Measurements from ENCODE around the gene SLC8B1.

Gene SLC8B1

GRCh38 chr12:113292091-113292490 lies 42.8 kb downstream of the SLC8B1 start:
- no peak for DNase-seq

GRCh38 chr12:113291586-113291985 lies 43.3 kb downstream of the SLC8B1 start:
- no peak for DNase-seq

GRCh38 chr12:113290506-113290905 lies 44.4 kb downstream of the SLC8B1 start:
- no peak for DNase-seq

- no peak for DNase-seq
Measured at GRCh38 chr12:113289361-113289760, 45.5 kb downstream of the SLC8B1 start.

- DNase-seq = no peak
Measured at GRCh38 chr12:113287899-113288282, 47.0 kb downstream of the SLC8B1 start.

- DNase-seq = no peak
Measured at GRCh38 chr12:113287146-113287898, 47.6 kb downstream of the SLC8B1 start.

- DNase-seq = no peak
Measured at GRCh38 chr12:113286712-113287111, 48.2 kb downstream of the SLC8B1 start.

GRCh38 chr12:113285679-113286610 lies 49.0 kb downstream of the SLC8B1 start:
- DNase-seq = no peak

- no peak for DNase-seq
Measured at GRCh38 chr12:113284751-113285150, 50.2 kb downstream of the SLC8B1 start.

- DNase-seq = no peak
Measured at GRCh38 chr12:113278633-113279032, 56.3 kb downstream of the SLC8B1 start.

GRCh38 chr12:113278141-113278540 lies 56.8 kb downstream of the SLC8B1 start:
- no peak for DNase-seq

- DNase-seq = no peak
Measured at GRCh38 chr12:113277511-113277910, 57.4 kb downstream of the SLC8B1 start.

GRCh38 chr12:113276946-113277500 lies 57.9 kb downstream of the SLC8B1 start:
- no peak for DNase-seq

- DNase-seq = no peak
Measured at GRCh38 chr12:113276306-113276705, 58.6 kb downstream of the SLC8B1 start.

GRCh38 chr12:113274848-113275247 lies 60.1 kb downstream of the SLC8B1 start:
- no peak for DNase-seq

- no peak for DNase-seq
Measured at GRCh38 chr12:113273053-113273725, 61.7 kb downstream of the SLC8B1 start.

GRCh38 chr12:113271853-113272561 lies 62.9 kb downstream of the SLC8B1 start:
- DNase-seq = peak; percentile 36 to 38

- no peak for DNase-seq
Measured at GRCh38 chr12:113271466-113271852, 63.5 kb downstream of the SLC8B1 start.

- no peak for DNase-seq
Measured at GRCh38 chr12:113270709-113271009, 64.2 kb downstream of the SLC8B1 start.

GRCh38 chr12:113269257-113269943 lies 65.5 kb downstream of the SLC8B1 start:
- DNase-seq = no peak

- DNase-seq = no peak
Measured at GRCh38 chr12:113268621-113269020, 66.3 kb downstream of the SLC8B1 start.

- DNase-seq = no peak
Measured at GRCh38 chr12:113268136-113268535, 66.8 kb downstream of the SLC8B1 start.
